Epithelial cell of umbilical artery (primary cell): ENCODE results near the gene OR5H1. TPM values are rescaled to one million over a fixed set of nuclear protein-coding genes. Genes with fewer than 3 reads are reported as not detected.

Experiments used
- total RNA-seq: library from RNA; depleted of rRNA; stranded (reverse); fragments of >200 nt; gene quantifications from 2 replicates; pipeline ENCODE4 v1.2.3, GENCODE V29; 2014

The OR5H1 gene
- not detected in 2 replicates for total RNA-seq

DNA sequence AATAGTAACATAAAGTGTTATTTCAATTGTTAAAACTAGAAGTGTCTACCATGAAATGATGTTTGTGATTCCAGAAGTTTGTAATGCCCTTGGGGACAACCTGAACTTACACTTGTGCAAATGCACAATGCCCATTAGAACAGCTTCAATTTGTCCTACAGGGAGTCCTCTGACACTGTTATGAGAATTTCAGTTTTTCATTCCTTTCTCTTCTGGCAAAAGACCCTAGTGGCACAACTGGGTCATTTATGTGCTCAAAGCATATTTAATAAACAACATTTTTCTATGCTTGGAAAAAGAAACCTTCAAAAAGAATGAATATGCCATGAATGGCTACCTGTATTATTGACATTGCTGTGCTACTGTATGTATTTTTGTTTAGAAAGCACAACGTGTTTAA, at the start of gene OR5H1:
Gene OR5H1, plus strand, starts transcription at position 301 of the 400 bp plus-strand sequence. CDS start 1,977 bp downstream, outside the sequence.

DNA sequence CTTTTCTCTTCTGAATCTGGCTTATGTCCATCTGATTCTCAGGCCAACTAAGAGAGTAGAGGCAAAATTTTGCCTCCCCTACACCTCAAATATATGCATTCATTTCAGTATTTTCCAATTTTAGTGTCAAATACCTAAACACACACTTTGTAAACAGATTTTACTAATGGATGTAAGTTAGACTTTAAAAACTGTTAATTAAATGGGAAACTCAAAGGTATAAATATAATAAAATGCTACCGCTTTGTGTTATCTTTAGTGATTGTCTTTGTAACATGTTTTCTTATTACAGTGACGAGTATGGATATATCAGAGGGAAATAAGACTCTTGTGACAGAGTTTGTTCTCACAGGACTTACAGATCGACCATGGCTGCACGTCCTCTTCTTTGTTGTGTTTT, 43.6 kb upstream of the OR5H1 start, which contains the start of gene OR5AC2:
Gene OR5AC2, plus strand, starts transcription at position 301 of the 400 bp plus-strand sequence. Its CDS starts 0 bp downstream, at position 301.

DNA sequence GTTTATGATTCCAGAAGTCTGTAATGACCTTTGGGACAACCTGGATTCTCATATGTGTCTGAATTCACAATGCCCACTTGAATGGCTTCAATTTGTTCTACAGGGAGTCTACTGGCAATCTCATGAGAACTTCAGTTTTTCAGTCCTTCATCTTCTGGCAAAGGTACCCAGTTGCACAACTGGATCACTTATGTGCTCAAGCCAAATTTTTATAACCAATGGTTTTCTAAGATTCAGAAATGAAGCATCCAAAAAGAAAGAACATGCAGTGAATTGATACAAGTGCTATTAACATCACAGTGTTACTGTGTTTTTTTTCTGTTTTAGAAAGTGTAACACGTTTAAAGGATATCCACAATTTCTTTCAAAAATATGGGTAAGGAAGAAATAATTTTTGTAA, 16.7 kb downstream of the OR5H1 start, which contains the start of gene OR5H14:
Gene OR5H14, plus strand, starts transcription at position 301 of the 400 bp plus-strand sequence. CDS start 1,907 bp downstream, outside the sequence.

DNA sequence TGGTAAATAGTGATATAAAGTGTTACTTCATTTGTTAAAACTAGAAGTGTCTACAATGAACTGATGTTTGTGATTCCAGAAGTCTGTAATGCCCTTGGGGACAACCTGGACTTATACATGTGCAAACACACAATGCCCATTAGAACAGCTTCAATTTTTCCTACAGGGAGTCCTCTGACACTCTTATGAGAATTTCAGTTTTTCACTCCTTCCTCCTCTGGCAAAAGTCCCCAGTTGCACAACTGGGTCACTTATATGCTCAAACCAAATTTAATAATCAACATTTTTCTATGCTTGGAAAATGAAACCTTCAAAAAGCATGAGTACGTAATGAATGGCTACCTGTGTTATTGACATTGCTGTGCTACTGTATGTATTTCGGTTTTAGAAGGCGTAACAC, 35.9 kb downstream of the OR5H1 start, which contains the start of gene OR5H15:
Gene OR5H15, plus strand, starts transcription at position 301 of the 400 bp plus-strand sequence. CDS start 2,004 bp downstream, outside the sequence.

Other genes starting within 250 kb of the OR5H1 start
- 26.1 and 27.3 TPM in 2 replicates for gene RIOX2, start 158.3 kb upstream of the OR5H1 start, total RNA-seq
- gene GABRR3, start 95.4 kb upstream of the OR5H1 start, total RNA-seq, result not detected in 2 replicates
- not detected in 2 replicates for gene OR5AC2, start 43.5 kb upstream of the OR5H1 start, total RNA-seq
- gene OR5H14, start 16.8 kb downstream of the OR5H1 start, total RNA-seq, result not detected in 2 replicates
- not detected in 2 replicates for gene OR5H15, start 36.0 kb downstream of the OR5H1 start, total RNA-seq
- gene OR5H6, start 133.5 kb downstream of the OR5H1 start, total RNA-seq, result not detected in 2 replicates
- gene OR5H2, start 151.8 kb downstream of the OR5H1 start, total RNA-seq, result not detected in 2 replicates
- gene OR5K4, start 223.1 kb downstream of the OR5H1 start, total RNA-seq, result not detected in 2 replicates